ENCODE data around the gene RAPGEF1. TPM values are rescaled to one million over a fixed set of nuclear protein-coding genes. Genes with fewer than 3 reads are reported as not detected.

The RAPGEF1 gene
- total RNA-seq, 4 donors from 2014 or later, result 43.0 to 58.3 (median 51.7) TPM

DNA sequence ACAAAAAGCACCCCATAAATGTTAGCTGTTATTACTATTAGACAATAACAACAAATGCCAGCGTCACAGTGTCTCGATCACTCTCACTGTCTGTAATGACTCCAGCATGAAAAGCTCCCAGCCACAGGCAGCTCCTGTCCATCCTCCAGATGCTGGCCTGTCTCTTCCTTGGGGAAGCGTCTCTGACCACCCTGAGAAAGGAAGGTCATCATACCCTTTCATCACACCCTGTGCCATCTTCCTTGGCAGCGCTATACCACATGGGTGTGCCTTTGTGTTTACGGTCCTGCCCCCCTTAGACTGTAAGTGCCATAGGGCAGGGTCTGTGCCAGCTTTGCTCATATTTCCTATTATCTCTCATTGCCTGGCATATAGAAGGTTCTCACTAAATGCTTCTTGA lies 104.0 kb downstream of the RAPGEF1 start:
- peaks cover 50% of the 10 kb centered on the region for H3K4me1 ChIP-seq

DNA sequence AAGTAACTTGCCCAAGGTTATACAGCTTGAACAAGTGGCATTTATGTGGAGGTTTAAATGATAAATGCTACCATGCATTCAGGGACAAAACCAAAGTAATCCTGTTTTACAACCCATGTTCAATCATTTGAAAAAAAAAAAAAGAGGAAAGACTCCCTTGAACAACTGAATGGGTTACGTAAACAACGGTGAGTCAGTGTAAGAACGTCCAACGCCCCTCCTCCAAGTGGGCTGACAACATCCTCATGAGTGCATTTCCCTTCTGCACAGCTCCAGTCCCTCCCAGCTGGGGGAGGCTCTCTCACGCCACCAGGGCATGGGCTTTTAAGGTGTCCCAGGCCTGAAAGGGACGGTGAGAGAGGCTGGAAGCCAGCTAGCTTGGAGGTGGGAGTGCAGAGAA lies 104.6 kb downstream of the RAPGEF1 start:
- peak overlapping the region; percentile 81 for H3K27ac ChIP-seq
- H3K9me3 ChIP-seq, result no peaks in the 10 kb centered on the region
- 5% methylated on average over 6 of the region's 6 CpGs for WGBS
- peaks cover 44% of the 10 kb centered on the region for H3K4me1 ChIP-seq
- no peaks in the 10 kb centered on the region for H3K27me3 ChIP-seq
- peaks cover 11% of the 10 kb centered on the region for H3K36me3 ChIP-seq
- DNase-seq (ENCODE audit: low spot score in 2 of 2), result peak; percentile 93
- no peak overlapping the region for H3K4me3 ChIP-seq
- TF ChIP-seq POLR2A (IDR thresholded peaks at IDR 0.05), result no peak
- peak in 2 of 3 donors; percentile 45 to 77 for TF ChIP-seq POLR2AphosphoS5 (IDR thresholded peaks at IDR 0.05)

More for the DNA sequence above, 104.0 kb downstream of the RAPGEF1 start:
- Histone ChIP-seq H3K27ac (peak overlapping the region; percentile 81), H3K27me3 (no peaks in the 10 kb centered on the region), H3K9me3 (no peaks in the 10 kb centered on the region), H3K36me3 (peaks cover 10% of the 10 kb centered on the region), H3K4me3 (no peak overlapping the region)
- no peak for DNase-seq (ENCODE audit: low spot score in 2 of 2)
- 34% methylated on average over 5 of the region's 5 CpGs for WGBS
- no peak for TF ChIP-seq POLR2A (IDR thresholded peaks at IDR 0.05)

DNA sequence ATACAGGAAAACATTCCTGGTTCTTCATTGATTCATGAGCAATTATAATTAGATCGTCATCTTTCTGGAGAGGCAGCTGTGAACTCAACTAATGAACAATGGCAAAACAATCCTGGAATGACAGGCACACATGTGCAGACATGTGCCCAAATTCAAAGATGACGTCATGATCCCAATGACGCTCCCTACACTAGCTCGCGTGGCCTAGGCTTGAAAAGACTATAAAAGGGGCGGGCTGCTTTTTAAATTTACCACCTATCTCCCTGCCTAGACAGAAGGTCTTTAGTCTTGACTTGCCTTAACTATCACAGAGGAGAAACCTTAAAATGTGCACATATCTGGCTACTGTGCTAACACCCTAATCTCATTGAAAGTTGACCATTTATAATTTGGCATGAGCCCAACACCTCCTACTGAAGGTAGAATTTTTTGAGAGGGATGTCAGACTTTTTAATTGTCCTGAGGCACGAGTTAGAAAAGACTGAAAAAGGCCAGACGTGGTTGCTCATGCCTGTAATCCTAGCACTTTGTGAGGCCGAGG lies 106.3 kb downstream of the RAPGEF1 start:
- H3K4me1 ChIP-seq, result peaks cover 36% of the 10 kb centered on the region
- DNase-seq (ENCODE audit: low spot score in 2 of 2), result no peak
- TF ChIP-seq POLR2AphosphoS5 (IDR thresholded peaks at IDR 0.05), result peak in 1 of 3 donors; percentile 27
- TF ChIP-seq EP300 (IDR thresholded peaks at IDR 0.05), result no peak
- peaks cover 17% of the 10 kb centered on the region for H3K36me3 ChIP-seq
- H3K9me3 ChIP-seq, result no peaks in the 10 kb centered on the region
- H3K27ac ChIP-seq, result peak overlapping the region; percentile 42
- 64% methylated on average over 9 of the region's 9 CpGs for WGBS
- H3K4me3 ChIP-seq, result no peak overlapping the region
- no peaks in the 10 kb centered on the region for H3K27me3 ChIP-seq

- TF ChIP-seq, protein P1, sequence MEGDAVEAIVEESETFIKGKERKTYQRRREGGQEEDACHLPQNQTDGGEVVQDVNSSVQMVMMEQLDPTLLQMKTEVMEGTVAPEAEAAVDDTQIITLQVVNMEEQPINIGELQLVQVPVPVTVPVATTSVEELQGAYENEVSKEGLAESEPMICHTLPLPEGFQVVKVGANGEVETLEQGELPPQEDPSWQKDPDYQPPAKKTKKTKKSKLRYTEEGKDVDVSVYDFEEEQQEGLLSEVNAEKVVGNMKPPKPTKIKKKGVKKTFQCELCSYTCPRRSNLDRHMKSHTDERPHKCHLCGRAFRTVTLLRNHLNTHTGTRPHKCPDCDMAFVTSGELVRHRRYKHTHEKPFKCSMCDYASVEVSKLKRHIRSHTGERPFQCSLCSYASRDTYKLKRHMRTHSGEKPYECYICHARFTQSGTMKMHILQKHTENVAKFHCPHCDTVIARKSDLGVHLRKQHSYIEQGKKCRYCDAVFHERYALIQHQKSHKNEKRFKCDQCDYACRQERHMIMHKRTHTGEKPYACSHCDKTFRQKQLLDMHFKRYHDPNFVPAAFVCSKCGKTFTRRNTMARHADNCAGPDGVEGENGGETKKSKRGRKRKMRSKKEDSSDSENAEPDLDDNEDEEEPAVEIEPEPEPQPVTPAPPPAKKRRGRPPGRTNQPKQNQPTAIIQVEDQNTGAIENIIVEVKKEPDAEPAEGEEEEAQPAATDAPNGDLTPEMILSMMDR (IDR thresholded peaks at IDR 0.05), result no peak
- no peak for TF ChIP-seq POLR2A (IDR thresholded peaks at IDR 0.05)
- no peak for TF ChIP-seq EP300 (IDR thresholded peaks at IDR 0.05)
- no peak for TF ChIP-seq POLR2AphosphoS5 (IDR thresholded peaks at IDR 0.05)
- peaks cover 36% of the 10 kb centered on the region for H3K4me1 ChIP-seq
- H3K27ac ChIP-seq, result no peak overlapping the region
- no peak for DNase-seq (ENCODE audit: low spot score in 2 of 2)
- H3K4me3 ChIP-seq, result no peak overlapping the region
- no peaks in the 10 kb centered on the region for H3K27me3 ChIP-seq
- H3K9me3 ChIP-seq, result no peaks in the 10 kb centered on the region
- 89% methylated on average over 13 of the region's 13 CpGs for WGBS
- peaks cover 27% of the 10 kb centered on the region for H3K36me3 ChIP-seq
Measured at GRCh38 chr9:131631306-131631705, 108.6 kb downstream of the RAPGEF1 start.

DNA sequence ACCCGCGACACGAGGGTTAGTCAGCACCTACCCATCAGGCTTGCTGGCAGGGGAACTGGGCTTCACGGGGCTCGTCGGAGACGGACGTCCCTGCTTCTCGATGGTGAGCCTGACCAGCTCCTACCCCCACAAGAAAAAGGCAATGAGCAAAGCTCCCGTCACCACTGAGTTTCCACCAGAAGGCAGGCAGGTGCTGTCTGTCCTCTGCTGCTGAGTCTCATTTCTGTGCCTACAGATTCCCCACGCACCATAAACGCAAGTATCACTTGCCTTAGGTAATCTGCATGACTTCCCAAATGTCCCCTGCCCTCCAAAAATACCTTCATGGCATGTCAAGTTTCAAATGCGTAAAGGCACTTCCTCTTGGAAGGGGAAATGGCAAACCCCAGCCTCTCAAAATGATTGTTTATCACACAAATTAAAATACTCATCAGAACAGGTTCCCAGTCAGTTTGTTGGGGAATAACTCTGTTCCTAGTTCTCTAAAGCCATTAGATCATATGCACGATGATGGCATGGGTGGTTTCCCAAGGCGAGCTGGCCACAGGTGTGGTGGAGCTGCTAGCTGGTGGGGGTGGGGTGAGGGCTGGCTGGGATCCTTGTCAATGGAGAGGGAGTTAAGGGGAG lies 109.6 kb downstream of the RAPGEF1 start:
- peaks cover 37% of the 10 kb centered on the region for H3K36me3 ChIP-seq
- H3K27me3 ChIP-seq, result no peaks in the 10 kb centered on the region
- WGBS, result 85% methylated on average over 15 of the region's 15 CpGs
- H3K9me3 ChIP-seq, result no peaks in the 10 kb centered on the region
- H3K4me3 ChIP-seq, result no peak overlapping the region
- no peak for DNase-seq (ENCODE audit: low spot score in 2 of 2)
- H3K4me1 ChIP-seq, result peaks cover 26% of the 10 kb centered on the region
- H3K27ac ChIP-seq, result no peak overlapping the region
- TF ChIP-seq POLR2AphosphoS5 (IDR thresholded peaks at IDR 0.05) (no peak), EP300 (IDR thresholded peaks at IDR 0.05) (no peak)

- Histone ChIP-seq H3K9me3 (no peaks in the 10 kb centered on the region), H3K27me3 (no peaks in the 10 kb centered on the region), H3K4me3 (no peak overlapping the region), H3K36me3 (peaks cover 42% of the 10 kb centered on the region), H3K4me1 (peaks cover 21% of the 10 kb centered on the region), H3K27ac (no peak overlapping the region)
- TF ChIP-seq POLR2A (IDR thresholded peaks at IDR 0.05) (no peak), POLR2AphosphoS5 (IDR thresholded peaks at IDR 0.05) (no peak), EP300 (IDR thresholded peaks at IDR 0.05) (no peak)
- TF ChIP-seq, protein P1 (IDR thresholded peaks at IDR 0.05), result no peak
- WGBS, result 96% methylated on average over 4 of the region's 4 CpGs
- DNase-seq (ENCODE audit: low spot score in 2 of 2), result no peak
Measured at GRCh38 chr9:131629825-131630204, 110.1 kb downstream of the RAPGEF1 start.

DNA sequence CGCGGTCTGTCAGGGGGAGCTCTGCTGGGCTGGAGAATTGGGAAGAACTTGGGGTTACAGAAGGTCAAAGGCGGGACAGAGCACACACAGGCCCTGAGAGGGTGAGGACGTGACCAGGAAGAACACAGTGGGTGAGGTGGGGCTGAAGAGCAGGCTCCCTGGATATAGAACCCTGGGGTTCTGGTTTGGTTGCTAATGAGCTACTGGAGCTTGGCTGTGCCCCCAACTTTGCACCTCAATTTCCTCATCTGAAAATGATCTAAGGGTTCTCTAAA lies 110.7 kb downstream of the RAPGEF1 start:
- Histone ChIP-seq H3K4me3 (no peak overlapping the region), H3K9me3 (no peaks in the 10 kb centered on the region), H3K27me3 (no peaks in the 10 kb centered on the region), H3K27ac (no peak overlapping the region), H3K4me1 (peaks cover 22% of the 10 kb centered on the region), H3K36me3 (peaks cover 48% of the 10 kb centered on the region)
- 83% methylated on average over 4 of the region's 4 CpGs for WGBS
- DNase-seq (ENCODE audit: low spot score in 2 of 2), result no peak
- TF ChIP-seq POLR2AphosphoS5 (IDR thresholded peaks at IDR 0.05), result no peak
- TF ChIP-seq, protein P1 (IDR thresholded peaks at IDR 0.05), result no peak
- TF ChIP-seq EP300 (IDR thresholded peaks at IDR 0.05), result no peak
- no peak for TF ChIP-seq POLR2A (IDR thresholded peaks at IDR 0.05)
